ENCODE data around the gene OLFML3.
"Not testable (repeated sequence)": the region's sequence is repeated elsewhere in the genome, so short reads cannot be mapped to it uniquely, and the experiment has no call there.

OLFML3 gene

DNA sequence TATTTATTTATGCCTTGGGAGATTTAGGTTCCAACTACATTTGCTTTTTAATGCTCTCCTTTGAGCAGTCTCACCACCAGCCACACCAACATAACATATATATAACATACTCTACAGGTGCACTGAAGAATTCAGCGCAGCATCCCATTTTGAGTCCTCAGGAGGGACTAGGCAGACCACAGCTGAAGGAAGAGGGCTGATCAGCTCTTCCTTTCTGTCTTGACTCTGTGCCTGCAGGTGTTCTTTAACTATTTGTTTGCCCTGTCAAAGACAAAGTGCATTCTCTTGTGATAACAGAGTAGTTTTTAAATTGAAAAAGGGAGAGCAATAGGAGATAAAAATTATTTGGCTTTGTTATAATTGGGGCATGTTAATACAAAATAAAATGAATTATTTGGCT, 33.2 kb upstream of the OLFML3 start:
- H3K9ac ChIP-seq = no peak overlapping the region

DNA sequence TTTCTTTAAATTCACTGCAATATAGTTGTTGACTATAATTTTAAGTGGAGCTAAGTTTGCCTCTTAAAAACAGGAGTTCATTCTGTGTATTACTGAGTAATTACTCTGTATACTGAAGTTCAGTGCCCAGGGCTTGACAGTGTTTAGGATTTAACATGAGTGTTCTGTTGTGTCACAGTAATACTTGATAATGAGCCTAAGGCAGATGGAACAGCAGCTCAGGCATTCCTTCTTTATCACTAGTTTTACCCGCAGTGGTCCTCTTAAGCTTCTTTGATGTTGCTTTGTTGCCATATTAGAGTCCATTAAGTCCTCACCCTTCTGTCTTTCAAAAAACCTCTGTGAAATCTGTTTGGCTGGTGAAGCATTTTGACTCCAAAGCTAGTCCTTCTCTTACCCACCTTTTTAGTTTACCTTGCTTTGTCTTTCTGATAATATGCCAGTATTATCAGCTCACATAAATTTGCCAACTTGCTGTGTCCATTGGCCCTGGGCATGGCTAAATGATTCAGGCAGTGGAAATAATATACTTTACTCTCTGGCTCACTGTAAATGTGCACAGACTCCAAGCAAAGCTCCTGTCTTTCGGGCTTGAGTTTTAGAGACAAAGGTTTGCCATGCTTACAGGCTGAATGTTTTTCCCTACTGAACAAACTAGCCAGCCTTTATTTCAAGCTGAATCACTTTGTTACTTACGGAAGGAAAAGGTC, 32.4 kb upstream of the OLFML3 start:
- peaks cover 25 to 34% (median 30%) of the 10 kb centered on the region in 11 experiments for H3K9me3 ChIP-seq (replicated peaks in 1 of 11)
- peak overlapping the region in 2 of 11 experiments; percentile 7 to 26; a peak in 2 of 22 replicates for H3K9ac ChIP-seq
- TF ChIP-seq Cebpa-rat (IDR thresholded peaks at IDR 0.05) = no peak
- peak overlapping the region in 9 of 11 experiments; percentile 7 to 67 (median 49); a peak in 16 of 22 replicates for H3K4me2 ChIP-seq
- peak overlapping the region in 3 of 11 experiments; percentile 5 to 18 (median 11); a peak in 3 of 22 replicates for H3K27ac ChIP-seq
- H3K4me3 ChIP-seq = no peak overlapping the region
- peaks cover 12 to 27% (median 21%) of the 10 kb centered on the region in 10 experiments; a peak in 19 of 20 replicates for H3K4me1 ChIP-seq
- peaks cover 7 to 87% (median 49%) of the 10 kb centered on the region in 11 experiments; a peak in 18 of 22 replicates for H4K20me1 ChIP-seq
- H3K36me3 ChIP-seq = peaks cover 54 to 82% (median 68%) of the 10 kb centered on the region in 11 experiments
- H3K27me3 ChIP-seq = no peaks in the 10 kb centered on the region

More for the DNA sequence above, 33.2 kb upstream of the OLFML3 start:
- no peak for TF ChIP-seq Cebpa-rat (IDR thresholded peaks at IDR 0.05)
- no peak overlapping the region for H3K4me3 ChIP-seq
- H3K27ac ChIP-seq = no peak overlapping the region
- no peaks in the 10 kb centered on the region for H3K27me3 ChIP-seq
- H3K9me3 ChIP-seq (replicated peaks in 1 of 11) = peaks cover 25 to 34% (median 30%) of the 10 kb centered on the region in 11 experiments
- H3K36me3 ChIP-seq = peaks cover 61 to 83% (median 71%) of the 10 kb centered on the region in 11 experiments
- H3K4me2 ChIP-seq = peak overlapping the region in 7 of 11 experiments; percentile 0 to 67 (median 54); a peak in 12 of 22 replicates
- H4K20me1 ChIP-seq = peaks cover 5 to 84% (median 50%) of the 10 kb centered on the region in 11 experiments; a peak in 19 of 22 replicates
- H3K4me1 ChIP-seq = peaks cover 13 to 29% (median 22%) of the 10 kb centered on the region in 10 experiments; a peak in 19 of 20 replicates

DNA sequence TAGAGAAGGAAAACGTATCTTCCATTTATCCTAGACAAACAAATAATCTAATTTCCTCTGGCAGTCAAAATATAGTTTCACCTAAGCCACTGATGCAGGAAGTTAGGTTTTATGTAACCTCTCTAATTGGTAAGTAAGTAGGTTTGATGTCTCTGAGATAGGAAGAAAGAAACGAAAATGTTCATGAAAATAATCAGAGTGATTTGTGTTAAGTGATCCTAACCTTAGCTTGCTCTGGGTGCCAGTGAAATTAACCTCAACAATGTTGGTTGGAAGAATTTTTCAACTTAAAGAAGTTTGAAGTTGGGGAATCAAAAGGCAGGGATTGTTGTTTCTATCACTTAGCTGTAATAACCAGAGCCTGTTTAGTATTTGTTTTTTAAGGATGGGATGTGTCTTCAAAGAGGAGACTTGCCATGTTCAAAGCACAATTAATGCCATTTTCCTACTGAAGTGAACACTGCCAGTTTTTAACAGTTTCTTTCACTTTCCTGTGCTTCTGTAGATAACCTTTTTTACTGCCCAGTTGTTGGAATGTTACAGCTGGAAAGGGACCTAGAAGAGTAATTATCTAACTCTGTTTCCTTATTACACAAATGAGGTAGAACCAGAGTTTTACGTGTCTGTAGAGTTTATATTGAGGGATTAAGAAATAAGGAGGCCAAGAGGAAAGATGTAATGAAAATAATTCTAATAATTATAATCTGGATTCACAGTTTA, 31.7 kb upstream of the OLFML3 start:
- H3K4me2 ChIP-seq = peak overlapping the region in 7 of 11 experiments; percentile 28 to 67 (median 54); a peak in 14 of 22 replicates

DNA sequence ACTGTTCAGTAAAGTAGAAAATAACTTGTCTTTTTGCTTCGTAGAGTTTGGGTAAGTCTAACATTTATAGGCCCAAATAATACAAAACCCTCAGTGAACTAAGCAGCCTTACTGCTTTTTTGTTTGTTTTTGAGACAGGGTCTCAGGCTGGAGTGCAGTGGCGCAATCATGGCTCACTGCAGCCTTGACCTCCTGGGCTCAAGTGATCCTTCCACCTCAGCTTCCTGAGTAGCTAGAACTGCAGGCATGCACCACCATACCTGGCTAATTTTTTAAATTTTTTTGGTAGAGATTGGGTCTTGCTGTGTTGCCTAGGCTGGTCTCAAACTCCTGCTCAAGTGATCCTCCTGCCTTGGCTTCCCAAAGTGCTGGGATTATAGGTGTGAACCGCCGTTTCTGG, 31.1 kb upstream of the OLFML3 start:
- H3K4me2 ChIP-seq = not testable (repeated sequence)

More for the DNA sequence above, 31.7 kb upstream of the OLFML3 start:
- Histone ChIP-seq H3K27ac (peak overlapping the region in 1 of 11 experiments; percentile 11; a peak in 2 of 22 replicates), H3K9me3 (replicated peaks in 1 of 11) (peaks cover 24 to 31% (median 28%) of the 10 kb centered on the region in 11 experiments), H3K4me3 (no peak overlapping the region), H3K36me3 (peaks cover 47 to 81% (median 63%) of the 10 kb centered on the region in 11 experiments), H3K9ac (peak overlapping the region in 2 of 11 experiments; percentile 7 to 26; a peak in 1 of 22 replicates), H4K20me1 (peaks cover 9 to 90% (median 45%) of the 10 kb centered on the region in 11 experiments; a peak in 17 of 22 replicates), H3K4me1 (peaks cover 12 to 27% (median 21%) of the 10 kb centered on the region in 10 experiments; a peak in 19 of 20 replicates), H3K27me3 (no peaks in the 10 kb centered on the region)
- no peak for TF ChIP-seq Cebpa-rat (IDR thresholded peaks at IDR 0.05)

DNA sequence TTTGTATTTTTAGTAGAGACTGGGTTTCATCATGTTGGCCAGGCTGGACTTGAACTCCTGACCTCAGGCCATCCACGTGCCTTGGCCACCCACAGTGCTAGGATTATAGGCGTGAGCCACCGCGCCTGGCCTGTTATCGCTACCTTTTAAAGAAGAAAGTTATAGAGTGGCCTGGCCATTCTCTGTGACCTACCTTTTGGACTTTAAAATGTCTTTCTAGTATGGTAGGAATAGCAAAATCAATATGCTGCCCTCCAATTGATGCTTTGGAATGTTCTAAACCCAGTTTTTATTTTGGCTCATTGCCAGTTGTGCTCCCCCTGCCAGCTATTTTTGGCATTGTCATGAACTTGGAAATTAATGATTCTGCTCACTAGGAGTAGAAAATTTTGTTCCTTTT, 30.3 kb upstream of the OLFML3 start:
- no peak for TF ChIP-seq Cebpa-rat (IDR thresholded peaks at IDR 0.05)
- Histone ChIP-seq H3K4me3 (no peak overlapping the region), H3K36me3 (peaks cover 46 to 81% (median 59%) of the 10 kb centered on the region in 11 experiments), H3K9ac (no peak overlapping the region), H3K4me1 (peaks cover 12 to 27% (median 21%) of the 10 kb centered on the region in 10 experiments; a peak in 19 of 20 replicates), H3K9me3 (replicated peaks in 1 of 11) (peaks cover 14 to 18% (median 17%) of the 10 kb centered on the region in 11 experiments), H3K27ac (no peak overlapping the region), H3K27me3 (no peaks in the 10 kb centered on the region), H3K4me2 (no peak overlapping the region), H4K20me1 (peaks cover 9 to 85% (median 49%) of the 10 kb centered on the region in 11 experiments; a peak in 17 of 22 replicates)

More for the DNA sequence above, 31.1 kb upstream of the OLFML3 start:
- Histone ChIP-seq H3K4me1 (peaks cover 12 to 27% (median 21%) of the 10 kb centered on the region in 10 experiments; a peak in 19 of 20 replicates), H4K20me1 (peaks cover 9 to 85% (median 45%) of the 10 kb centered on the region in 11 experiments; a peak in 17 of 22 replicates), H3K36me3 (peaks cover 46 to 81% (median 59%) of the 10 kb centered on the region in 11 experiments), H3K9me3 (replicated peaks in 1 of 11) (peaks cover 22 to 26% (median 25%) of the 10 kb centered on the region in 11 experiments)
- not testable (repeated sequence) for H3K27me3 ChIP-seq, H3K9ac ChIP-seq, H3K4me3 ChIP-seq, H3K27ac ChIP-seq

DNA sequence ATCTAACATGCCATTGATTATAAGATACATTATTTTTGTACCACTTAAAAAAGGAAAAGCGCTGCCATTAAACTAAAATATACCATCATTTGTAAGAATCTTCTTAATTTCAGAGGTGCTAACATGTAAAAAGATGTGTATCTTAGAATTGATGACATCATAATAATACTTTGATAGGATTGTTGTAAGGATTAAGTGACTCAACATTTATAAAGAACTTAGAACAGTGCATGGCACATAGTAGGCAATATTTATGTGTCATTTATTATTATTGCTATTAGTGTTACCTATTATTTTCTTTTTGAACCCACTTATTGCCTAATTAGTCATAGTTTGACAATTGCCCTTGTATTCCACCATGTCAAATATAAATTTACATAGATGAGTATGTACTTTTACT, 28.4 kb upstream of the OLFML3 start:
- Histone ChIP-seq H3K4me3 (no peak overlapping the region), H3K36me3 (peaks cover 46 to 81% (median 59%) of the 10 kb centered on the region in 11 experiments), H3K9ac (no peak overlapping the region), H3K27me3 (no peaks in the 10 kb centered on the region), H4K20me1 (peaks cover 8 to 75% (median 46%) of the 10 kb centered on the region in 11 experiments; a peak in 17 of 22 replicates), H3K4me1 (peaks cover 12 to 24% (median 19%) of the 10 kb centered on the region in 10 experiments; a peak in 19 of 20 replicates), H3K9me3 (replicated peaks in 1 of 11) (no peaks in the 10 kb centered on the region), H3K4me2 (no peak overlapping the region), H3K27ac (no peak overlapping the region)
- TF ChIP-seq Cebpa-rat (IDR thresholded peaks at IDR 0.05) = no peak

DNA sequence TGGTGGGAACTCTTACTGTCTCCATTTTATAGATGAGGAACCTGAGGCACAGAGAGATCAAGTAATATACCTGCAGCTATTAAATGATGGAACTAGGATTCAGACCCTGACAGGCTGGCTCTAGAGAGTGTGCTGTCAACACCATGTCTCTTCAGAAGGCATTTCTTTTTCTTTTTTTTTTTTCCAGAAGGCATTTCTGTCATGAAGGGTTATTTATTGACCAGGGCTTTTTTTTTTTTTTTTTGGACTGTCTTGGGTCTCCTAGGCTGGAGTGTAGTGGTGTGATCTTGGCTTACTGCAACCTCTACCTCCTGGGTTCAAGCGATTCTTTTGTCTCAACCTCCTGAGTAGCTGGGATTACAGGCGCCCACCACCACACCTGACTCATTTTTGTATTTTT, 27.6 kb upstream of the OLFML3 start:
- TF ChIP-seq Cebpa-rat (IDR thresholded peaks at IDR 0.05) = no peak
- peaks cover 4 to 67% (median 38%) of the 10 kb centered on the region in 11 experiments; a peak in 17 of 22 replicates for H4K20me1 ChIP-seq
- H3K4me2 ChIP-seq = no peak overlapping the region
- no peaks in the 10 kb centered on the region for H3K27me3 ChIP-seq
- peaks cover 51 to 87% (median 65%) of the 10 kb centered on the region in 11 experiments for H3K36me3 ChIP-seq
- no peaks in the 10 kb centered on the region for H3K9me3 ChIP-seq (replicated peaks in 1 of 11)
- H3K27ac ChIP-seq = no peak overlapping the region
- H3K9ac ChIP-seq = no peak overlapping the region
- H3K4me1 ChIP-seq = peaks cover 6 to 16% (median 12%) of the 10 kb centered on the region in 10 experiments; a peak in 19 of 20 replicates
- H3K4me3 ChIP-seq = no peak overlapping the region

DNA sequence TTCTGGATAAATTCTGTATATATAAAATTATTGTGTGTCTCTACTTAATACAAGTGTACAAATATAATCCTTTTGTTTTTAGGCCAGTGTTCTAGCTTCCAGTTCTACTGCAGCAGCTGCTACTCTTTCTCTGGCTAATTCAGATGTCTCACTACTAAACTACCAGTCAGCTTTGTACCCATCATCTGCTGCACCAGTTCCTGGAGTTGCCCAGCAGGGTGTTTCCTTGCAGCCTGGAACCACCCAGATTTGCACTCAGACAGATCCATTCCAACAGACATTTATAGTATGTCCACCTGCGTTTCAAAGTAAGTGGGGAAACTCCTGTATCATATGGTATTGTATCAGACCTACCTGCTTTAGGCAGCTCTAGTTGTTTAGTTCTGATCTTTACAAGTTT, 21.3 kb upstream of the OLFML3 start:
- Histone ChIP-seq H3K27ac (no peak overlapping the region), H3K4me2 (no peak overlapping the region), H3K36me3 (peaks cover 78 to 100% (median 97%) of the 10 kb centered on the region in 11 experiments), H3K9me3 (replicated peaks in 1 of 11) (no peaks in the 10 kb centered on the region), H3K4me3 (no peak overlapping the region), H3K4me1 (no peaks in the 10 kb centered on the region), H3K27me3 (no peaks in the 10 kb centered on the region), H3K9ac (no peak overlapping the region), H4K20me1 (peaks cover 0 to 12% (median 4%) of the 10 kb centered on the region in 11 experiments; a peak in 7 of 22 replicates)
- TF ChIP-seq Cebpa-rat (IDR thresholded peaks at IDR 0.05) = no peak

Data from BLaER1 treated with 17β-estradiol and CSF1 and Interleukin-3, amounts not matched to agents 10 nM and 100 nM (cell line).